C4-2B (cell line): ENCODE data around the gene GLB1L2.

Experiments used
- CTCF ChIP-seq: fragments of 450-650 bp; conservative IDR thresholded peaks from 2 replicates; pipeline ENCODE4 v1.5.1; 2017; ENCODE audit warnings: mild to moderate bottlenecking
- ZFX ChIP-seq: fragments of 450-650 bp; IDR thresholded peaks from 2 replicates; pipeline ENCODE4 v1.6.1; 2017

DNA sequence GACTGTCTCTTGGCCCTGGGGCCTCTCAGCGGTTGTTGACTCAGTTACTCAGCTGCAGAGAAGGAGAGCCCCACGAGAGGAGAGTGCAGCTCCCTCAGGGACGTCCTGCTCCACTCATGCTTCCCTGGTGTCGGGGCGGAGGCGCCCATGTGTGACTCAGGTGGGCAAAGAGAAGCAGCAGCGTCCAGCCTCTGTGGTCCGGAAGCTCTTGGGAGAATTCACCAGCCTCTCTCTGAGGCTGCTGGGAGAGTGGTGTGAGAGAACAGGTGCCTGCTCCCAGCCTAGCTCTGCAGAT, 25.7 kb downstream of the GLB1L2 start:
- no peak for TF ChIP-seq CTCF
- no peak for TF ChIP-seq ZFX
